HG02970 (cell line): ENCODE data around the gene NPC1L1.
"Not testable (repeated sequence)": the region's sequence is repeated elsewhere in the genome, so short reads cannot be mapped to it uniquely, and the experiment has no call there.

Source experiments
- ATAC-seq: cut with Tn5 transposase; IDR thresholded peaks from one replicate; pipeline ENCODE4 v1.9.1; 2021; ENCODE audit warnings: mild to moderate bottlenecking, moderate library complexity, moderate number of reproducible peaks; ENCODE audit not compliant: unreplicated experiment, low FRiP score

The NPC1L1 gene

GRCh38 chr7:44565097-44565794 is 24.1 kb upstream of the NPC1L1 start:
- ATAC-seq: no peak

- ATAC-seq: no peak
These were observed 23.5 kb upstream of the NPC1L1 start for GRCh38 chr7:44564606-44565005.

GRCh38 chr7:44563171-44563679 is 22.1 kb upstream of the NPC1L1 start:
- ATAC-seq: no peak

- ATAC-seq: not testable (repeated sequence)
These were observed 21.5 kb upstream of the NPC1L1 start for GRCh38 chr7:44562622-44562962.

GRCh38 chr7:44561962-44562621 is 21.0 kb upstream of the NPC1L1 start:
- no peak for ATAC-seq

GRCh38 chr7:44561481-44561880 is 20.4 kb upstream of the NPC1L1 start:
- no peak for ATAC-seq

- ATAC-seq: no peak
These were observed 18.4 kb upstream of the NPC1L1 start for GRCh38 chr7:44559485-44559884.

GRCh38 chr7:44557485-44557884 is 16.4 kb upstream of the NPC1L1 start:
- no peak for ATAC-seq

GRCh38 chr7:44555350-44555749 is 14.2 kb upstream of the NPC1L1 start:
- ATAC-seq: no peak

- not testable (repeated sequence) for ATAC-seq
These were observed 11.4 kb upstream of the NPC1L1 start for GRCh38 chr7:44552473-44553005.

- ATAC-seq: no peak
These were observed 8.3 kb upstream of the NPC1L1 start for GRCh38 chr7:44549457-44549856.

- no peak for ATAC-seq
These were observed 7.8 kb upstream of the NPC1L1 start for GRCh38 chr7:44548893-44549292.

- ATAC-seq: no peak
These were observed 6.6 kb upstream of the NPC1L1 start for GRCh38 chr7:44547536-44548231.

- ATAC-seq: no peak
These were observed 913 bp upstream of the NPC1L1 start for GRCh38 chr7:44541876-44542610.

GRCh38 chr7:44540592-44541027 is 520 bp downstream of the NPC1L1 start:
- no peak for ATAC-seq

- ATAC-seq: no peak
These were observed 1.2 kb downstream of the NPC1L1 start for GRCh38 chr7:44539669-44540506.

GRCh38 chr7:44538798-44539668 is 2.1 kb downstream of the NPC1L1 start:
- ATAC-seq: no peak

GRCh38 chr7:44538093-44538797 is 2.9 kb downstream of the NPC1L1 start:
- ATAC-seq: no peak
